HG03108 (cell line): ENCODE results near the gene SMIM14.
"Not testable (repeated sequence)": the region's sequence is repeated elsewhere in the genome, so short reads cannot be mapped to it uniquely, and the experiment has no call there.

Experiments used
- ATAC-seq: cut with Tn5 transposase; IDR thresholded peaks from one replicate; pipeline ENCODE4 v1.9.1; 2021; ENCODE audit warnings: moderate library complexity; ENCODE audit not compliant: unreplicated experiment

Gene SMIM14

GRCh38 chr4:39638354-39639239 lies at the start of gene SMIM14:
TSS of gene SMIM14 (minus strand) at chr4:39638865. CDS start at chr4:39605145, 33,720 bp downstream.
- peak; percentile 69 for ATAC-seq

- no peak for ATAC-seq
Observed at GRCh38 chr4:39687014-39687413, 48.3 kb upstream of the SMIM14 start.

- ATAC-seq: no peak
Observed at GRCh38 chr4:39685990-39686389, 47.3 kb upstream of the SMIM14 start.

- peak; percentile 74 for ATAC-seq
Observed at GRCh38 chr4:39682138-39682537, 43.5 kb upstream of the SMIM14 start.

GRCh38 chr4:39681003-39681402 lies 42.3 kb upstream of the SMIM14 start:
- ATAC-seq: not testable (repeated sequence)

GRCh38 chr4:39675681-39676080 lies 37.0 kb upstream of the SMIM14 start:
- not testable (repeated sequence) for ATAC-seq

DNA sequence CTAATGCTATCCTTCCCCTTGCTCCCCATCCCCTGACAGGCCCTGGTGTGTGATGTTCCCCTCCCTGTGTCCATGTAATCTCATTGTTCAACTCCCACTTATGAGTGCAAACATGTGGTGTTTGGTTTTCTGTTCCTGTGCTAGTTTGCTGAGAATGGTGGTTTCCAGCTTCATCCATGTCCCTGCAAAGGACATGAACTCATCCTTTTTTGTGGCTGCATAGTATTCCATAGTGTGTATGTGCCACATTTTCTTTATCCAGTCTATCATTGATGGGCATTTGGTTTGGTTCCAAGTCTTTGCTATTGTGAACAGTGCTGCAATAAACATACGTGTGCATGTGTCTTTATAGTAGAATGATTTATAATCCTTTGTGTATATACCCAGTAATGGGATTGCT lies 31.6 kb upstream of the SMIM14 start:
- ATAC-seq: not testable (repeated sequence)

DNA sequence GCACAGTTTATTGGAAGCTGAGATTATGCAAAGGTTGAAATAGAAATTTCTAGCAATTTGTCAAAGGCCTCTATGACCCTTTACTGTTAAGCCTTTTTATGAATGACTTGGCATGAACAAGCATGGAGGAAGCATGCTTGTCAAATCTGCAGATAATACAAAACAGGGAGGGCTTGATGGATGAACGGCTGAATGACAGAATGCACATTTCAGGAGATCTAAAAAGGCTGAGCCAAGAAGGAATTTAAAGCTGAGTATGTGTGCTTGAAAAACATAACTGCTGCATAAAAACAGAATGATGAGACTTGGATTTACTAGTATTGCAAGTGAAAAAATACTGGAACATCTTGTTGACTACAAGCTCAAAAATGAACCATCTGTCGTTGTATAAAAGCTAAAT lies 30.2 kb upstream of the SMIM14 start:
- no peak for ATAC-seq

DNA sequence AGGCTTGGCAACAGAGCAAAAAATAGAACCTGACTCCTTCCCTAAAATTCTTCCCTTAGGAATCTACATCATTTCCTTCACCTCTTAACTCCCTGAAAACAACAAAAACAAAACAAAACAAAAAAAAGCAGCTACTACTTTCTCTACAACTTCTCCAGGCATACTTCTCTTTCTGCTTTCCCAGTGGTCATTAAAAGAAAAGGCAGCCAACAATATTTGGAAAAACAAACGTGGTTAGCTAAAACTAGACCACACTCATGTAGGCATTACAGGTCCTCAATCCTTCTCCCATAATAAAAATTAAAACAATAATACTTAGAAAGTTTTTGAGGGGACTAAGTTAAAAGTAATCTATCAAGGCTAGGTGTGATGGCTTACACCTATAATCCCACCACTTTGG lies 29.0 kb upstream of the SMIM14 start:
- no peak for ATAC-seq

GRCh38 chr4:39664828-39665731 lies 26.4 kb upstream of the SMIM14 start:
- ATAC-seq: no peak

GRCh38 chr4:39662683-39663082 lies 24.0 kb upstream of the SMIM14 start:
- no peak for ATAC-seq

DNA sequence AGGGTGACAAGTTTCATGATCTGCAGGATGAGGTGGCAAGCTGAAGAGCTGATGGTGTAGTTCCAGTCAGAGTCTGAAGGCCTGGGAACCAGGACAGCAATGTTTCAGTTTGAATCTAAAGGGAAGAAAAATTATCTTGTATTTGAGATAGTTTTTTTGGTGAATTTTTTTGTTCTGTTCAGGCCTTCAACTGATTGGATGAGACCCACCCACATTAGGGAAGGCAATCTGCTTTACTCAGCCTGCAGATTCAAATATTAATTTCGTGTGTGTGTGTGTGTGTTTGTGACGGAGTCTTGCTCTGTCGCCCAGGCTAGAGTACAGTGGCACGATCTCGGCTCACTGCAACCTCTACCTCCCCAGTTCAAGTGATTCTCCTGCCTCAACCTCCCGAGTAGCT lies 22.1 kb upstream of the SMIM14 start:
- no peak for ATAC-seq

- ATAC-seq: no peak
Observed at GRCh38 chr4:39660045-39660444, 21.4 kb upstream of the SMIM14 start.

DNA sequence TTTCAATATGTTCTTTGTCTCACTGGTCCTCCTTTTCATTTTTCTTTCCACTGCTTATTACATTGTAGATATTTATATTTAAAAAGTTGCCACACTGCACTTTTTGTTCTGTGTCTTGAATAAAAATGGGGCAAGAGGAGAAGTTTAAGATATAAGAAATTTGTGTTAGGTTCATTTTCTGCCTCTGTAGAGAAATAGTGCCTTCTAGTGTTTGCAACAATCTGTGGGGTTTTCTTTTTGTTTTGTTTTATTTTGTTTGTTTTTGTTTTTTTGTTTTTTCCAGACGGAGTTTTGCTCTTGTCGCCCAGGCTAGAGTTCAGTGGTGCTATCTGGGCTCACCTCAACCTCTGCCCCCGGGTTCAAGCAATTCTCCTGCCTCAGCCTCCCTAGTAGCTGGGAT lies 20.1 kb upstream of the SMIM14 start:
- no peak for ATAC-seq

DNA sequence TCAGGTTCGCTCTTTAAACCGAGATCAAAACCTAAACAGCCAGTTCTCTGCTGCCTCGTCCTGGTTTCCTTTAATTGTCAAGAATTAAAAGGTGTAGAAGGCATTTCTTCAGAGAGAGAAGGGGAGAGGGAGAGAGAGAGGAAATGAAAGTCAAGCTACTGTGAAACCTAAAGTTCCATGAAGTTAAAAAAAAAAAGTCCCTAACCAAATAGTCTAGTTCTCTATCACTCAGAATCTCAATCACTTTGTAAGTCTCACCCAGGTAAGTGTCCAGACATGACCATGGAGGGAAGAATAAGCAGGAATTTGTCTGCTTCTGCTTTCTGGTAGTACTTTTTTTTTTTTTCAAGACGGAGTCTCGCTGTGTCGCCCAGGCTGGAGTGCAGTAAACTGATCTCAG lies 18.8 kb upstream of the SMIM14 start:
- ATAC-seq: peak; percentile 73

GRCh38 chr4:39656638-39657037 lies 18.0 kb upstream of the SMIM14 start:
- ATAC-seq: not testable (repeated sequence)

DNA sequence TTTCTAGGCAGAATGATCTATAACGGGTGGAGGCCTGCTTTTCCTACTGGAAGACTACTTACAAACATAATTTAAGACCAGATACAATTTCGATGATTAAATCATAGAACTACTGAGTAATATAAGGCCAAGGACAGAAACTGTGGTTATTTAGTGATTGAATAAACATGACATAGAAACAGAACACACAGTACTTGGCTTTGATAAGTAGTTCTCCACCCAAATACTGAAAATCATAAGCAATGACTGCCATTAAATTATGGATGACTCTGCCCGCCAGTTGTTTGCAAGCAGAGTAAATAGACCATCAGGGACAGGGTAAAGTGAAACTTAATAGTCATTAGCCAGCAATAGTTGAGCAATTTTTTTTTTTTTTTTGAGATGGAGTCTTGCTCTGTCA lies 17.2 kb upstream of the SMIM14 start:
- no peak for ATAC-seq

DNA sequence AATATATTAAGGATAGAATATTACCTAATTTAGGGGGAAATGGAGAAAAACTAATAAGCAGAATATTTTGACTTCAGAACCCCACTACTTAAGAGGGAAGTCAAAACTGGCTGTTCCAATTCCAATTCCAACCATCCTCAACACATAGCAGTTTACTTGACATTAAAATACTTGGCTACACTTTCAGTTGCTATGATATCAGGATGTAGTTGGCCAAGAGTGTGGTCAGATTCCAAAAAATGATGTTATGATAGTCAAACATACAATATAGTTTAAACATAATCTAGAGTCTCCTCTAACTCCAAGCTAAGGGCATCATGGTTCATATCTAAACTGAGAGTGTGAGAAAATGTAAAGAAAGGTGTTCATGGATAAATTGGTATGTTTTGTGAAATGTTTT lies 16.5 kb upstream of the SMIM14 start:
- no peak for ATAC-seq

- not testable (repeated sequence) for ATAC-seq
Observed at GRCh38 chr4:39651586-39651985, 12.9 kb upstream of the SMIM14 start.

DNA sequence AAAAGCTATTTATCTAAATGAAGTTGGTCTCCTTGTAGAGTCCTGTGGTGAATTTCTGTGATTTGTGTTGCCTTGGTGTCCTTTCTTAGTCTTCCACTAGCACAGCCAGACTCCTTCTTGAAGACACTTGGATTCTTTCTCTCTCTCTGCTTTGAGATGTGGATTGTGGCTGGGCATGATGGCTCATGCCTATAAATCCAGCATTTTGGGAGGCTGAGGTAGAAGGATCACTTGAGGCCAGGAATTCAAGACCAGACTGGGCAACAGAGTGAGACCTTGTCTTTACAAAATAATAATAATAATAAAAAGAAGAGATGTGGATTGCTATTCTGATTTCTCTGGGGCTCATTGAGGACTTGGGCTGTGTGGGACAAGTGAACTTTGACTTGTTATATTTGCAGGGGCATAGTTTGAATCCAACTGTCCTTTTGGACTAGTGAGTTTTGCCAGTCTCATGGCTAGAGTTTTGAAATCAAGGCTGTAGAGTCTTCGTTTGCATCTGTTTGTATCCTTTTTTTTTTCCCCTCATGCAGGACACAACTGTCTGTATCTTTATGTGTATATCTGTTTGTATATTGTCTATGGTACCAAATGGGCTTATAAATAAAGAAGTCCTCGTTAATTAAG lies 11.1 kb upstream of the SMIM14 start:
- ATAC-seq: no peak

- no peak for ATAC-seq
Observed at GRCh38 chr4:39648827-39649558, 10.3 kb upstream of the SMIM14 start.
